Left colon (tissue), 2 donors: Measurements from ENCODE around the gene SYTL4. TPM values are rescaled to one million over a fixed set of nuclear protein-coding genes. Genes with fewer than 3 reads are reported as not detected.

Source experiments
- total RNA-seq, 2 donors: library from RNA; stranded (reverse); fragmentation: NEBNext Ultra II Directional; extraction: Animal tissue kit (Norgen Biotek cat#: 25700); gene quantifications; one replicate each; pipeline ENCODE4 v1.2.1, GENCODE V29; 2021
- donor health status: DM: no; HTN: no; CAD: no.
- donor health status: DM: yes; HTN: yes; CAD: no.

SYTL4 gene
- total RNA-seq, 2 donors from 2014 or later = 48.0 to 52.5 TPM

Other genes with a start within 250 kb of the SYTL4 start
- 1 to 10 TPM; 1.1 TPM for gene TNMD, start 147.2 kb downstream of the SYTL4 start, total RNA-seq
- gene TSPAN6, start 95.3 kb downstream of the SYTL4 start, total RNA-seq = 100 to 1,000 TPM in 1 of 2 donors, 10 to 100 TPM in 1; 93.9 to 154 TPM
- gene SRPX2, start 87.9 kb downstream of the SYTL4 start, total RNA-seq = 10 to 100 TPM in 1 of 2 donors, 1 to 10 TPM in 1; 4.5 to 10.5 TPM
- 10 to 100 TPM; 23.9 to 26.5 TPM for gene CSTF2, start 88.3 kb upstream of the SYTL4 start, total RNA-seq
- 100 to 1,000 TPM in 1 of 2 donors, 10 to 100 TPM in 1; 94.9 to 103 TPM for gene NOX1, start 142.2 kb upstream of the SYTL4 start, total RNA-seq
- 1 to 10 TPM; 2.1 to 2.3 TPM for gene XKRX, start 196.8 kb upstream of the SYTL4 start, total RNA-seq
- gene ARL13A, start 237.6 kb upstream of the SYTL4 start, total RNA-seq = not detected